IPS DF 19.7 (cell line): ENCODE results near the gene CCR5.

Experiments
- DNase-seq: peaks from one replicate; pipeline ENCODE4 v3.0.0-alpha.2; 2013; ENCODE audit warnings: low read depth, low spot score

CCR5 gene

DNA sequence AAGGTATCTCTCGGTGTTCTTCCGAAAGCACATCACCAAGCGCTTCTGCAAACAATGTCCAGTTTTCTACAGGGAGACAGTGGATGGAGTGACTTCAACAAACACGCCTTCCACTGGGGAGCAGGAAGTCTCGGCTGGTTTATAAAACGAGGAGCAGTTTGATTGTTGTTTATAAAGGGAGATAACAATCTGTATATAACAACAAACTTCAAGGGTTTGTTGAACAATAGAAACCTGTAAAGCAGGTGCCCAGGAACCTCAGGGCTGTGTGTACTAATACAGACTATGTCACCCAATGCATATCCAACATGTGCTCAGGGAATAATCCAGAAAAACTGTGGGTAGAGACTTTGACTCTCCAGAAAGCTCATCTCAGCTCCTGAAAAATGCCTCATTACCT, 12.3 kb upstream of the CCR5 start:
- DNase-seq: no peak

DNA sequence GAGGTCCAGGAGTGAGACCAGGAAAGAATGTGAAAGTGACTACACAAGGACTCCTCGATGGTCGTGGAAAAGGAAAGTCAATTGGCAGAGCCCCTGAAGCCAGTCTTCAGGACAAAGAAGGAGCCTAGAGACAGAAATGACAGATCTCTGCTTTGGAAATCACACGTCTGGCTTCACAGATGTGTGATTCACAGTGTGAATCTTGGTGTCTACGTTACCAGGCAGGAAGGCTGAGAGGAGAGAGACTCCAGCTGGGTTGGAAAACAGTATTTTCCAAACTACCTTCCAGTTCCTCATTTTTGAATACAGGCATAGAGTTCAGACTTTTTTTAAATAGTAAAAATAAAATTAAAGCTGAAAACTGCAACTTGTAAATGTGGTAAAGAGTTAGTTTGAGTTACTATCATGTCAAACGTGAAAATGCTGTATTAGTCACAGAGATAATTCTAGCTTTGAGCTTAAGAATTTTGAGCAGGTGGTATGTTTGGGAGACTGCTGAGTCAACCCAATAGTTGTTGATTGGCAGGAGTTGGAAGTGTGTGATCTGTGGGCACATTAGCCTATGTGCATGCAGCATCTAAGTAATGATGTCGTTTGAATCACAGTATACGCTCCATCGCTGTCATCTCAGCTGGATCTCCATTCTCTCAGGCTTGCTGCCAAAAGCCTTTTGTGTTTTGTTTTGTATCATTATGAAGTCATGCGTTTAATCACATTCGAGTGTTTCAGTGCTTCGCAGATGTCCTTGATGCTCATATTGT, 10.8 kb upstream of the CCR5 start:
- no peak for DNase-seq

DNA sequence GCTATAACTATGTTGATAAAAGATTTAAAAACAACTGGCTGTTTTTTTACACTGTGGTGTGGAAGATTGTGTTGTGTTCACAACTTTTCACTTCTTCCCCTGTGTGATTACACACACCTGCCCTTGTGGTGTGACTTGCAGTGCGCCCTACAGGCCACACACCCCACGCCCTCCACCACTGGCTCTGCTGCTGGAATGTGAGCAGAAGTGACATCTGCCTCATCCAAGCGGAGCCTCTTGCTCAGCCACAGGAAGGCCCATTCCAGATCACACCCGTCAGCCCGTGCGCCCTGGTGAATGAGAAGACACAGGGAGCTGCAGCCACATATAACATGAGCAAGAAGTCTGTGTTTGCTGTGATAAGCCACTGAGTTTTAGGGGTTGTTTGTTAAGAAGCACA, 9.8 kb upstream of the CCR5 start:
- DNase-seq: no peak

DNA sequence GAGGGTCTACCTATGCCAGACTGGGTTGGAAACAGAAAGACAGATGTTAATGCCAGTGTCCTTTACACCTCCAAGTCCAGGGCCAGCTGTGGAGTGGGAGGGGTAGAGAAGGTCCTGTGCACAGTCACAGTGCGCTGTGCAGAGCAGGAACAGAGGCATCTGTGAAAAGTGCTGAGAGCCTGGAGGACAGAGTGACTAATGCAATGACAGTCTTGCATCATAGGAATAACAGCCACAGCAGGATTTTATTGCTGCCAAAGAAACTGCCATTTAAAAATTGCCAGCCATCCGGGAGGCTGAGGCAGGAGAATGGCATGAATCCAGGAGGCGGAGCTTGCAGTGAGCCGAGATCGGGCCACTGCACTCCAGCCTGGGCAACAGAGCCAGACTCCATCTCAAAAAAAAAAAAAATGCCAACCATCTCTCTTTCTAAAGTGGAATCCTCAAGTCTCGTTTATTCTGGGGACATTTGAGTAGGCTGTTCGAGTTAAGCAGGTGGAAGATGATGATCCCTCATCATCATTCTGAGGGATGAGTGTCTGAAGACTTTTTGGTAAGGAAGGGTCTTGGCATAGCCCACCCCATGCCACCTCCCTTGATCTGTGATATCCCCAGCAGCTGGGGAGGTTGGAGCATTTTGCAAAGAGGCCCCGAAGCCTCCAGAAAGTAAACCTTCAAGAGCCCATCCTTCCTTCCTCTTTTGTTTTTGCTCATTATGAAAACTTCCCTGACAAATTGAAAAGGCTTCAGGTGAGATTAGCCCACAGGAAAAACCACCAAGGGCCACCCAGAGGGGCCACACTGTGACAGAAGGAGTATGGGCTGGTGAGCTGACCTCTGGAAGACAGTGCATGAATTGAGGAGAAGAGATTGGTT, 9.1 kb upstream of the CCR5 start:
- no peak for DNase-seq

DNA sequence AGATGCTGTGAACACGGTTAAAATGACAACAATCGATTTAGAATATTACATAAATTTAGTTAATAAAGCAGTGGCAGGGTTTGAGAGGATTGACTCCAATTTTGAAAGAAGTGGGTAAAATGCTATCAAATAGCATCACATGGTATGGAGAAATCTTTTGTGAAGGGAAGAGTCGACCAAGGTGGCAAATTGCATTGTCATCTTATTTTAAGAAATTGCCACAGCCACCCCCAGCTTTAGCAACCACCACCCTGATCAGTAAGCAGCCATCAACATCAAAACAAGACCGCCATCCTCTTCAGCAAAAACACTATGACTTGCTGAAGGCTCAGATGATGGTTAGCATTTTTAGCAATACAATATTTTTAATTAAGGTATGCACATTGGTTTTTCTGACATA, 5.7 kb upstream of the CCR5 start:
- DNase-seq: no peak

DNA sequence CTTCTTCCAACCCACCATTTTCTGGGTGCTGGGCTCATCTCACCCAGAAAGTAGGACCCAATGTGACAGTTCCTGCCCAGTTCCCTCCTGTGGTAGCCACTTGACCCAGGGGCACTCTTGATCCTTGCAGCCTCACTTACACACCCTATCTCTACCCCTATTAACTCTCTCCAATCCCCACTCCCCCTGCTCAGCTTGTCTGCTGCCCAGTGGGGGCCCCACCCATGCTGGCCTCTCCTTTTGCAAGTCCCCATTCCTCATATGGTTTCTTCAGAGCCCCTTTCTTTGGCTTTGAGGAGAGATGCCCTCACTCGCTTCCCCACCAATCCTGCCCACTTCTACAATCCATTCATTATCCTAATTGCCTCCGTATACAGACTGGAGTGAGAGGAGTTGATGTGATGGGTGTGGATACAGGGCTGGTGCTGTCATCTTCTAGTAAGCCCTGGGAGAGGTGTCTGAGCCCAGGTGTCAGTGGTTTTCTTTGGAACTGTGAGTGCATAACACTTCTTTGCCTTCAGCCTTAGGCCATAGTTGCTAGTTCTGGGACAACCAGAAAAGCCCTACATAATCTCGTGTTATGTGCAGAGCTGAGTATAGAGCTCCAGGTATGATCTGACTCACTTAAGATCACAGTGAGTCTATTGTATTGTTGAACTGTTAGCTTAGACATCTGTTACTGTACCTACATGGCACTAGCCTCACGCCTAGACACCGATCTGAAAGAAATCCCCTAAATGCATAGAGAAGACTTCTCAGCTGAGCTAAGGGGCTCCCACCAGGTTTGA, 4.8 kb upstream of the CCR5 start:
- DNase-seq: no peak

DNA sequence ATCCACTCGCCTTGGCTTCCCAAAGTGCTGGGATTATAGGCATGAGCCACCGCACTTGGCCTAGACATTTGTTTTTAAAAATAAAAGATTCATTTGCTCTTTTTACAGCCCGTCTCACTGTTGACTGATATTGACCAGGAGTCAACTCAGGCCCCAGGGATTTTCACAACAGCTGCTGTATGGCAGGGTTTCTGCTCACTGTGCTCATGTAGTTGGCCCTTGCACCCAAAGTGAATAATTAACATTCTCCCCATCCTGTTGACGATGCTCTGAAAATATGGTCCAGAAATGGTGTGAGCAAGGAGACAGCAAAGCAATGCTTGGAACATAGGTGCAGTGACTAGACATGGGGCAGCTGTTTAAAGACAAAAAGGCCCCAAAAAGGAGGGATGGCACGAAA, 2.9 kb upstream of the CCR5 start:
- DNase-seq: no peak

DNA sequence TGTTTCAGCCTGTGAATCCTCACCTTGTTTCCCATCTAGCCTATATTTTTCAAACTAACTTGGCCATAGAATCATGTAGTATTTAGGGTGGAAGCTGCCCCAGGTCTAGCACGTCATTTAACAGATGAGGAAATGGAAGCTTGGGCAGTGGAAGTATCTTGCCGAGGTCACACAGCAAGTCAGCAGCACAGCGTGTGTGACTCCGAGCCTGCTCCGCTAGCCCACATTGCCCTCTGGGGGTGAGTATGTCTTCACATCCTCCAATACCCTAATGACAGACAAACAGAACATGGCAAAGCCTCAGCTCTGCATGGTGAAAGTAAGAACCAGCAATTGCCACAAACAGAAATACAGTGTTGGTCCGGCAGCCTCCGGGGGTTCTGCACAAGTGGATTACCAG, 2.2 kb upstream of the CCR5 start:
- DNase-seq: peak; percentile 35

DNA sequence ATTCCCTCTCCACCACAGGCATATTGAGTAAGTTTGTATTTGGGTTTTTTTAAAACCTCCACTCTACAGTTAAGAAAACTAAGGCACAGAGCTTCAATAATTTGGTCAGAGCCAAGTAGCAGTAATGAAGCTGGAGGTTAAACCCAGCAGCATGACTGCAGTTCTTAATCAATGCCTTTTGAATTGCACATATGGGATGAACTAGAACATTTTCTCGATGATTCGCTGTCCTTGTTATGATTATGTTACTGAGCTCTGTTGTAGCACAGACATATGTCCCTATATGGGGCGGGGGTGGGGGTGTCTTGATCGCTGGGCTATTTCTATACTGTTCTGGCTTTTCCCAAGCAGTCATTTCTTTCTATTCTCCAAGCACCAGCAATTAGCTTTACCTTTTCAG, 1.6 kb upstream of the CCR5 start:
- no peak for DNase-seq

DNA sequence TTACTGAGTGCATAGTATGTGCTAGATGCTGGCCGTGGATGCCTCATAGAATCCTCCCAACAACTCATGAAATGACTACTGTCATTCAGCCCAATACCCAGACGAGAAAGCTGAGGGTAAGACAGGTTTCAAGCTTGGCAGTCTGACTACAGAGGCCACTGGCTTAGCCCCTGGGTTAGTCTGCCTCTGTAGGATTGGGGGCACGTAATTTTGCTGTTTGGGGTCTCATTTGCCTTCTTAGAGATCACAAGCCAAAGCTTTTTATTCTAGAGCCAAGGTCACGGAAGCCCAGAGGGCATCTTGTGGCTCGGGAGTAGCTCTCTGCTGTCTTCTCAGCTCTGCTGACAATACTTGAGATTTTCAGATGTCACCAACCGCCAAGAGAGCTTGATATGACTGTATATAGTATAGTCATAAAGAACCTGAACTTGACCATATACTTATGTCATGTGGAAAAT, 1.0 kb upstream of the CCR5 start:
- DNase-seq: no peak

DNA sequence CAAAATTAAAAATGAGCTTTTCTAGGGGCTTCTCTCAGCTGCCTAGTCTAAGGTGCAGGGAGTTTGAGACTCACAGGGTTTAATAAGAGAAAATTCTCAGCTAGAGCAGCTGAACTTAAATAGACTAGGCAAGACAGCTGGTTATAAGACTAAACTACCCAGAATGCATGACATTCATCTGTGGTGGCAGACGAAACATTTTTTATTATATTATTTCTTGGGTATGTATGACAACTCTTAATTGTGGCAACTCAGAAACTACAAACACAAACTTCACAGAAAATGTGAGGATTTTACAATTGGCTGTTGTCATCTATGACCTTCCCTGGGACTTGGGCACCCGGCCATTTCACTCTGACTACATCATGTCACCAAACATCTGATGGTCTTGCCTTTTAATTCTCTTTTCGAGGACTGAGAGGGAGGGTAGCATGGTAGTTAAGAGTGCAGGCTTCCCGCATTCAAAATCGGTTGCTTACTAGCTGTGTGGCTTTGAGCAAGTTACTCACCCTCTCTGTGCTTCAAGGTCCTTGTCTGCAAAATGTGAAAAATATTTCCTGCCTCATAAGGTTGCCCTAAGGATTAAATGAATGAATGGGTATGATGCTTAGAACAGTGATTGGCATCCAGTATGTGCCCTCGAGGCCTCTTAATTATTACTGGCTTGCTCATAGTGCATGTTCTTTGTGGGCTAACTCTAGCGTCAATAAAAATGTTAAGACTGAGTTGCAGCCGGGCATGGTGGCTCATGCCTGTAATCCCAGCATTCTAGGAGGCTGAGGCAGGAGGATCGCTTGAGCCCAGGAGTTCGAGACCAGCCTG, 984 bp downstream of the CCR5 start:
- DNase-seq: no peak

DNA sequence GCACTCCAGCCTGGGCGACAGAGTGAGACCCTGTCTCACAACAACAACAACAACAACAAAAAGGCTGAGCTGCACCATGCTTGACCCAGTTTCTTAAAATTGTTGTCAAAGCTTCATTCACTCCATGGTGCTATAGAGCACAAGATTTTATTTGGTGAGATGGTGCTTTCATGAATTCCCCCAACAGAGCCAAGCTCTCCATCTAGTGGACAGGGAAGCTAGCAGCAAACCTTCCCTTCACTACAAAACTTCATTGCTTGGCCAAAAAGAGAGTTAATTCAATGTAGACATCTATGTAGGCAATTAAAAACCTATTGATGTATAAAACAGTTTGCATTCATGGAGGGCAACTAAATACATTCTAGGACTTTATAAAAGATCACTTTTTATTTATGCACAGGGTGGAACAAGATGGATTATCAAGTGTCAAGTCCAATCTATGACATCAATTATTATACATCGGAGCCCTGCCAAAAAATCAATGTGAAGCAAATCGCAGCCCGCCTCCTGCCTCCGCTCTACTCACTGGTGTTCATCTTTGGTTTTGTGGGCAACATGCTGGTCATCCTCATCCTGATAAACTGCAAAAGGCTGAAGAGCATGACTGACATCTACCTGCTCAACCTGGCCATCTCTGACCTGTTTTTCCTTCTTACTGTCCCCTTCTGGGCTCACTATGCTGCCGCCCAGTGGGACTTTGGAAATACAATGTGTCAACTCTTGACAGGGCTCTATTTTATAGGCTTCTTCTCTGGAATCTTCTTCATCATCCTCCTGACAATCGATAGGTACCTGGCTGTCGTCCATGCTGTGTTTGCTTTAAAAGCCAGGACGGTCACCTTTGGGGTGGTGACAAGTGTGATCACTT, 2.0 kb downstream of the CCR5 start:
- DNase-seq: no peak

DNA sequence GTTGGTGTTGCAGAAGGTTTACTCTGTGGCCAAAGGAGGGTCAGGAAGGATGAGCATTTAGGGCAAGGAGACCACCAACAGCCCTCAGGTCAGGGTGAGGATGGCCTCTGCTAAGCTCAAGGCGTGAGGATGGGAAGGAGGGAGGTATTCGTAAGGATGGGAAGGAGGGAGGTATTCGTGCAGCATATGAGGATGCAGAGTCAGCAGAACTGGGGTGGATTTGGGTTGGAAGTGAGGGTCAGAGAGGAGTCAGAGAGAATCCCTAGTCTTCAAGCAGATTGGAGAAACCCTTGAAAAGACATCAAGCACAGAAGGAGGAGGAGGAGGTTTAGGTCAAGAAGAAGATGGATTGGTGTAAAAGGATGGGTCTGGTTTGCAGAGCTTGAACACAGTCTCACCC, 4.0 kb downstream of the CCR5 start:
- no peak for DNase-seq

DNA sequence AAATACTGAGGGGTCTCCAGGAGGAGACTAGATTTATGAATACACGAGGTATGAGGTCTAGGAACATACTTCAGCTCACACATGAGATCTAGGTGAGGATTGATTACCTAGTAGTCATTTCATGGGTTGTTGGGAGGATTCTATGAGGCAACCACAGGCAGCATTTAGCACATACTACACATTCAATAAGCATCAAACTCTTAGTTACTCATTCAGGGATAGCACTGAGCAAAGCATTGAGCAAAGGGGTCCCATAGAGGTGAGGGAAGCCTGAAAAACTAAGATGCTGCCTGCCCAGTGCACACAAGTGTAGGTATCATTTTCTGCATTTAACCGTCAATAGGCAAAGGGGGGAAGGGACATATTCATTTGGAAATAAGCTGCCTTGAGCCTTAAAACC, 4.5 kb downstream of the CCR5 start:
- no peak for DNase-seq

DNA sequence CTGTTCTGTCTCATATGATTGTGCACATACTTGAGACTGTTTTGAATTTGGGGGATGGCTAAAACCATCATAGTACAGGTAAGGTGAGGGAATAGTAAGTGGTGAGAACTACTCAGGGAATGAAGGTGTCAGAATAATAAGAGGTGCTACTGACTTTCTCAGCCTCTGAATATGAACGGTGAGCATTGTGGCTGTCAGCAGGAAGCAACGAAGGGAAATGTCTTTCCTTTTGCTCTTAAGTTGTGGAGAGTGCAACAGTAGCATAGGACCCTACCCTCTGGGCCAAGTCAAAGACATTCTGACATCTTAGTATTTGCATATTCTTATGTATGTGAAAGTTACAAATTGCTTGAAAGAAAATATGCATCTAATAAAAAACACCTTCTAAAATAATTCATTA, 5.1 kb downstream of the CCR5 start:
- no peak for DNase-seq

DNA sequence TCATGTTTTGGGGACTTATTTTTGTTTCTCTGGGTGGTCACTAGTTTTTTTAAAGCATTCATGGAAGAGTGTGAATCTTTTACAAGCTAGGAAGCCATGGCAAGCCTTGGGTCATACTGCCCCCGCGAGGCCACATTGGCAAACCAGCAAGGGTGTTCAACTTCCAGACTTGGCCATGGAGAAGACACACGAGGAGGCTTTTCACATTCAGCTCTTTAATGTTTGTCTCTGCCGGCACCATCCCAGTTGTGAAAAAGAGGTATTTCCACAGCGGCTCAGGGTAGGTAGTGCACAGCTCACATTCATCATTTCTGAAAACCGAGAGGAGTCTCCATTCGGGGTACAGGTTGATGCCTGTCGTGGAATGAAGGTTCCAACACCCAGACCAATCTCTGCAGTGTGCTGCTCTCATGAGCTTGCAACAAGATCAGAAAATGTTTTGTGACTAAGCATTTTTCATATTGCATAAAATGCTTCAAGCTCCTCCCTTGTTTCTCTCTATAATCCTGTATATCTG, 7.7 kb downstream of the CCR5 start:
- peak; percentile 48 for DNase-seq

DNA sequence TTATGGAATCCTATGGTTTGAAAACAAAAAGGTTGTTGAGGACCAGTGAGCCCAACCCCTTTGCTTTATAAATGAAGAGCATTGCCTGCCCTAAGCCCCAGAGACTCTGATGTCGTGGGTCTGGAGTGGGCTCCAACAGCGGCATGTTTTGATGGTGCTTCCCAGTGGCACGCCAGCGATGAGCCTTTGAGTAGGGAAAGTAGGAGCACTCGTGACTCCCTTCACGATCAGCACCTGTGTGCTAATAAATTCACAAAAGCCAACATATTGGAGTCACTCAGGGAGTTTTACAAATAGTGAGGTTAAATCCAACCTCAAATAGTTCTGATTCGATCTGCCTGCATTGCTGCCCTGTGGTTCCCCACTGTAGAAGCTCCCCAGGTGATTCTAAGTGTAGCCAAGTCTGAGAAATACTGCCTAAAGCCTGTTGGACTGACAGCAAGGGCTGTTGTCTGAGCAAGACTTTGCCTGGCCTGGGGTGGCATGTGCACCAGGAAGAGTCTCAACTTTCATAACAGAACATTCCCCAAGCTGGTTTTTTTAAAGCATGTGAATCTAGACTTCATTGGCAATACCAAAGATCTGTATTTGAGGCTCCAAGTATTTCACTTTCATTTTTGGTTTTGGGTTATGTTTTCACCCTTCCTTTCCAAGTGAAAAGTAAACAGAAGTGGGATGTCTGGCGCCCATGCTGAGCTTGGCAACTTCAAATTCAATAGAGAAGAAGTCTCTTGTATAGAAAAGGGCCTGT, 9.9 kb downstream of the CCR5 start:
- DNase-seq: no peak

DNA sequence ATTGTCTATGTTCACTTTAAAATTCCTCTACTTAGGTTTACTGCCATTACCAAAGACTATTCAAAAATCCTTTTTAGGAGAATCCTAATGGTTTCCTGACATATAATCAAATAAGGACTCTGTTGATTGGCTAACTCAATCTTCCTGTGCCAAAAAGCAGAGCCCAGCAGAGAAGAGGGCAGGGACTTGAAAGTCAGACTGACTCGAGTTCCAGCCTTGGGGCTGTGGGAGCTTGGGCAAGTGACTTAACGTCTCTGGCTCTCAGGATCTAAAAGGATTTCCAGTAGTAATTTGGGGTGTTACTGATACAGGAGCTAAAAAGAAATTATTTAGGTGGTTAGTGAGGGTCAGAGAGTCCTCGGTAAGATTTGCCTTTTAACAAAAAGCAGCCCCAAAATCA, 10.9 kb downstream of the CCR5 start:
- DNase-seq: no peak

DNA sequence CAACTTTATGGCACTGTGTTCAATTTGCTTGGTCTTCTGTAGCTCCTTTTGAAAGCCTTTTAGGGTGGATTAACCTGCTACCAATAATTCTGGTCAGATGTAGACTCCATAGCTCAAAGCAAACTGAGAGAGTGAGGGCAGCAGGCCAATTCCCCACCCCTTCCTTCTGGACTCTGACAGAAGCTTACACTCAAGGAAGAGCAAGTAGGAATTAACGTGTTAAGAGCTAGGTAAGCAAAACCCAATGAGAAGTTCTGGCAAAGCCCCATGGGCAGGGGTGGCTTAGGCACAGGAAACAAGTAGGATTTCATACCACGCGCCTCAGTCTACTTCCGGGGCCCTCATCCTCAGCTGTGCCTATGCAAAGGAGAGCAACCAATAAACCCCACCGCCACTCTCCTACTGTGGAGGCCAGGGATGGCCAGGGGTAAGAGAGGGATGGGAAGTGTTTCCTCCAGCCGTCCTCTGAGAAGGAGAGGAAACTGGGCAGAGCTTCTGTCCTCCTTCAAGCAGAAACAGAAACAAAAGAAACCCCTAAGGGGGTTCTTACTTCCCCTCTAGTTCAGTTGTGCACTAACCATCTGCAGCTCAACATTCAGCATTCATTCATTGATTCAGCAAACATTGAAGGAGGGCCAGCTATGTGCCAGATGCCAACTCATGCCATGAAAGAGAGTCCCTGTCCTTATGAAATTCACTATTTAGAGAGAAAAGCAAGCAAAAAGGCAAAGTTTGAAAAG, 12.6 kb downstream of the CCR5 start:
- DNase-seq: no peak
